DMS153 (cell line): ENCODE results near the gene CSF3R.
"Not testable (repeated sequence)": the region's sequence is repeated elsewhere in the genome, so short reads cannot be mapped to it uniquely, and the experiment has no call there.

ENCODE experiments used
- DNase-seq: peaks from one replicate; lab custom pipeline; 2025; lab: John Stamatoyannopoulos, UW

CSF3R gene

GRCh38 chr1:36513676-36514473, 31.2 kb upstream of the CSF3R start:
- no peak for DNase-seq

DNA sequence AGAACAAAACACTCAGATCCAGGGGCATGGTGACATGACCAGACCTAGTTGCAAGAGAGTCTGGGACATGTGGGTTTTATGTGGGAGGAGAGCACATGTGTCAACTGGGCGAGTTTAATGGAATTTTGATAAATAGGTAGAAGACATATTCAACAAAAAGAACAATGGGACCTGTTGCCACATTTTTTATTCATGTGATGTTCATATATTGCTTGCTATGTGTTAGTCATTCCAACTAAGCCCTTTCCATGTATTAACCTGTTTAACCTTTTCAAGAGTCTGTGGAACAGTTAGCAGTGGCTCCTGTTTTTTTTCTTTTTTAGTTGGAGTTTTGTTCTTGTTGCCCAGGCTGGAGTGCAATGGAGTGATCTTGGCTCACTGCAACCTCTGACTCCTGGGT, 30.1 kb upstream of the CSF3R start:
- DNase-seq = no peak

DNA sequence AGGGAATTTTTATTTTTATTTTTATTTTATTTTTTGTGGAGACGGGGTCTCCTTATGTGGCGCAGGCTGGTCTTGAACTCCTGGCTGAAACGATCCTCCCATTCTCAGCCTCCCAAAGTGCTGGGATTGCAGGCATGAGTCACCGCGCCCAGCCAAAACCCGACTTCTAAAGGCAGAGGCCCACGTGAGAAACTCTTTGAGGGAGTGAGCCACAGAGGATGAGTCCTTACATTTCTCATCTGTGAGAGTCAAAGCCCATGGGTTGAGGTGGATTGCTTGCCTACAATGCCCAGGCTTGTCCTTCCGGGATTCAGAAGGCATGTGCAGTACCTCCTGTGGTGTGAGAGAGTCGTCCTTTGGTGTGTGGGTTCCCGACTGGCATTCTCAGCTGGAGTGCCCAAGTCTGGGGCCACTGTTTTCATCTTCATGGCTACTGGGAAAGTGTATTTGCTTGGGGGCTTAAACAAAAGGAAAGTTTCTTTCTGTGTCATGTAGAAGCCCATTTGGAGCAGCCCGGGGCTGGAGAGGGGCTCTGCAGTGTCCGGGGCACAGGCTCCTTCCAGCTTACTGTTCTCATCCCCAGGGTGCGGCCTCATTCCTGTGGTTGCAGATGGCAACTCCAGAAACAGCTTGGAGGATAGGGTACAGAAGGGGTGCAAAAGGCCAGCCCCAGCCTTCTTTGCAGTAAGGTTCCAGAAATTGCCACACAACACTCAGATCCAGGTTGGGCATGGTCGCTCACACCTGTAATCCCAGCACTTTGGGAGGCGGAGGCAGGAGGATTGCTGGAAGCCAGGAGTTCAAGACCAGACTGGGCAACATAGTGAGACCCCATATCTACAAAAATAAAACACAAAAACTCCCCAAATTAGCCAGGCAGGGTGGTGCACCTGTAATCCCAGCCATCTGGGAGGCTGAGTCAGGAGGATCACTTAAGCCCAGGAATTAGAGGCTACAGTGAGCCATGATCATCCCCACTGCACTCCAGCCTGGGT, 29.4 kb upstream of the CSF3R start:
- no peak for DNase-seq

DNA sequence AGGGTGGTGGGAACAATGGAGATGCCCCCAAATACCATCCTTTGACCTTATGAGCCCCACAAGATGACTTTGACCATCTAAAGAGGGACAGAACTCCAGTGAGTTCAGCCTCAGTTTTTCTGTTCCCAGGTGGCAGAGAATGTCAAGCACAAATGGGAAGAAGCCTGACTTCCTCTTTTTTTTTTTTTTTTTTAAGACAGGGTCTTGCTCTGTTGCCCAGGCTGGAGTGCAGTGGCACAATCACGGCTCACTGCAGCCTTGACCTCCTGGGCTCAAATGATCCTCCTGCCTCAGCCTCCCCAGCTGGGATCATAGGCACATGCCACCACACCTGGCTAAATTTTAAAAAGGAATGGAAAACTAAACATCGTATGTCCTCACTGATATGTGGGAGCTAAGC, 28.5 kb upstream of the CSF3R start:
- not testable (repeated sequence) for DNase-seq

- DNase-seq = no peak
Measured at GRCh38 chr1:36510418-36510817, 27.7 kb upstream of the CSF3R start.

- DNase-seq = no peak
Measured at GRCh38 chr1:36508257-36508656, 25.5 kb upstream of the CSF3R start.

GRCh38 chr1:36506276-36506920, 23.7 kb upstream of the CSF3R start:
- DNase-seq = no peak

DNA sequence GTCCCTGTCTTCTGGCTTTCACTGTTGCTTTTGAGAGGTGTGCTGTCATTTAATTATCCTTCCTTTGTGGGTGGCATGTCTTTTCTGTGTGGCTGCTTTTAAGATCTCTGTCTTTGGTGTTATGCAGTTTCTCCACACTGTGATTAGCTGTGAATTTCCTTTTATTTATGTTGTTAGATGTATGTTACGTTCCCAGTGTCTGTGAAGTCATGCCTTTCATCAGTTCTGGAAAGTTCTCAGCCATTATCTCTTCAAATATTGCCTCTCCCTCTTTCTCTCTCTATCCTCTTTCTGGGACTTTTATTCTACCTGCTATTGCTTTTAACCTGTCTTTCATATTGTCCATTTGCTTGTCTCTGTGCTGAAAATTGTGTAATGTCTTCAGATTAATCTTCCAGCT, 21.0 kb upstream of the CSF3R start:
- DNase-seq = no peak

DNA sequence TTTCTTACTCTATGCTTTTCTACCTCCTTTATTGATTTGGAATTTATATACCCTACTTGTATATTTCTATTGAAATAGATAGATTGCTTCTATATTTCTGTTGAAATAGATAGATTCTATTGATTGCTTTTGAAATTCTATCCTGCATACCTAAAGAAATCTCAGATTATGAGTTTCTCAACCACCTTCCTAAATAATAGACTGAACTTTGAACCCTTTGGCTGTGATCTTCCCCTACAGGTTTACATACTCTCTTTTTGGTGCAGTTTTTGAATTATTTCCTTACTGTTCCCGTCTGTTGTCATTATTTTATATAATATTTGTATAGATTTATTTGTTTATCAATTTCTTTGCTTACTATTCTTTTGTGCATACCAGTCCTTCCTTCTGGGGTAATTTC, 20.4 kb upstream of the CSF3R start:
- DNase-seq = no peak

DNA sequence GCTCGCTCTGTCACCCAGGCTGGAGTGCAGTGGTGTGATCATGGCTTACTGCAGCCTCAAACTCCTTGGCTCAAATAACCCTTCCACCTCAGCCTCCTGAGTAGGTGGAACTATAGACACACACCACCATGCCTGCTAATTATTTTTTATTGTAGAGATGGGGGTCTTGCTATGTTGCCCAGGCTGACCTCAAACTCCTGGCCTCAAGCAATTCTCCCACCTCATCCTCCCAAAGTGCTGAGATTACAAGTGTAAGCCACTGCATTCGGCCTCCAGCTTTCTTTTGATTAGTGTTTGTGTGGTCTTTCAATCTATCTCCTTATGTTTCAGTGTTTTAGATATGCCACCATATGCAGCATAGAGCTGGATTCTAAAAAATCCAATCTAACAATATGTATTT, 19.9 kb upstream of the CSF3R start:
- no peak for DNase-seq

- DNase-seq = not testable (repeated sequence)
Measured at GRCh38 chr1:36501911-36502310, 19.2 kb upstream of the CSF3R start.

GRCh38 chr1:36497207-36497606, 14.5 kb upstream of the CSF3R start:
- no peak for DNase-seq

DNA sequence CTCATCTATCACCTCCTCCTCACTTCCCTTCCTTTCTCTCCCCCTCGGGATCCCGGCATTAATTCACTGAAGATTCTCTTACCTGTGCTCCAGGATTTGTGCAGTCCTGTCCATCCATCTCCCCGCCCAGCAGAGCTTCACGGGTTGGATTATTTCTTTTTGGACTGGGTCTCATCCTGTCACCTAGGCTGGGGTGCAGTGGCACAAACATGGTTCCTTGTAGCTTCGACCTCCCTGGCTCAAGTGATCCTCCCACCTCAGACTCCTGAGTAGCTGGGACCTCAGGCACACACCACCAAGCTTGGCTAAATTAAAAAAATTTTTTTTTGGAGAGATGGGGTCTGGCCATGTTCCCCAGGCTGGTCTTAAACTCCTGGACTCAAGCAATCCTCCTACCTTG, 12.3 kb upstream of the CSF3R start:
- no peak for DNase-seq

DNA sequence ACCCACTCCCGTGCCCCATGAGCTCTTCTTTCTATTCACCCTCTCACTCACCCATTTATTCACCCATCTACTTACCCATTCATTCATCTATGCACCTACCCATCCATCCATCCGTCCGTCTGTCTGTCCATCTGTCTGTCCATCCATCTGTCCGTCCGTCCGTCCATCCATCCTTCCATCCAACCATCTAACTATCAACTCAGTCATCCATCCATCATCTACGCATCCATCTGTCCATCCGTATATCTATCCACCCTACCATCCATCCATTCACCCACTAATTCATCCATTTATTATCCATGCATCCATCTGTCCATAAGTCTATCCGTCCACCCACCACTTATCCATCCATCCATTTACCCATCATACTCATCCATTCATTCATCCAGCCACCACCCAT, 10.8 kb upstream of the CSF3R start:
- DNase-seq = no peak

- DNase-seq = no peak
Measured at GRCh38 chr1:36492491-36492890, 9.8 kb upstream of the CSF3R start.

- DNase-seq = not testable (repeated sequence)
Measured at GRCh38 chr1:36489258-36490051, 6.7 kb upstream of the CSF3R start.

- DNase-seq = no peak
Measured at GRCh38 chr1:36487906-36488305, 5.2 kb upstream of the CSF3R start.

- not testable (repeated sequence) for DNase-seq
Measured at GRCh38 chr1:36487336-36487725, 4.6 kb upstream of the CSF3R start.

DNA sequence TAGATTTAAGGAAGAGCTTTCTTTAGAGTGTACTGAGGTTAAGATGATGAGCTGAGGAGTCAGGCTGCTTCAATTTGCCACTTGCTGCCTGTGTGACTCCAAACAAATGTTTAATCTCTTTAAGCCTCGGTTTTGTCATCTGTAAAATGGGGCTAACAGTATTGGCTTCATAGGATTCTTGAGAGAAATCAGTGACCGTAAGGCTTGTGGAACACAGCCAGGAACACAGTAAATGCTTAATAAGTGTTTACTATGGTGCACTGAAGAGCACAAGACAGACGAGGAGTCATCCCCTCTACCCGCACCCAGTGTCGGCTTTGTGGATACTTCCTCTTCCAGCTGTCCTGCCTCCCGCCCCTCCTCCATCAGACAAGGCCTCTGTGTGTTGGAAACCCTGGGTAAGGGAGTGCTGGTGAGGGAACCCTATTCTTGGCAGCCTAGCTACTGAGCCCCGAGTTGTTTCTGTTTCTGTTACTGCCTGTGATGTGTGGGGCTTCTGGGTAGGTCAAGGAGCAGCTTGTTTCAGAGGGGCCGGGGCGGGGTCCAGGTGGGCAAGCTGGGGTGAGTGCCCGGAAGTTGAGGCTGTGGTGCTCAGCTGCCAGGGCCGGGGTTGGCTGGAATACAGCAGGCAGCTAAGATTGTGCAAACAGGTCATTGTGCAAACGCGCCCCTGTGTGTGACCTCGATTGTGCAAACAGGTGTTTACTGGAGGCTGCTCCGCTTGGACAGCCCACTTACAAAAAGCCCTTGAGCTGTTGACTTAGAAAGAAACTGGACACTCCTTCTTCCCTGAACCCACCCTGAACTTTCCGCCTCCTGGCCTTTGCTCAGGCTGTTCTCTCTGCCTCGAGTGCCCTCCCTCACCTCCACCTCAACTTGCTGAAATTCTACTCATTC, 4.0 kb upstream of the CSF3R start:
- DNase-seq = peak; percentile 82

DNA sequence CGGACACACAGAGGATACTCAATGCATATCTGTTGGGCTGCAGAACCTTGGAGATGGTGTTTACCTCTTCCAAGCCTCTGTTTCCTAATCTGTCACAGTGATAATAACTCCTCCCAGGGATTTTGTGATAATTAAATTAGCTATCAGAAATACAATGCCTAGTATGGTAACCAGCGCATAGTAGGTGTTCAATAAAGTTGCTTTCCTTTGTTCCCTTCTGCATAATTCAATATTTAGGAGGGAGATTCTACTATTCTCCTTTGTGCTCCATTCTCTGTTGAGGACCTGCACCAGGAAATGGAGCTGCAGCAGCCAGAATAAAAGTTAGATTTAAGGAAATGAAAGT, 3.4 kb upstream of the CSF3R start:
- DNase-seq = no peak

GRCh38 chr1:36484099-36484498, 1.4 kb upstream of the CSF3R start:
- no peak for DNase-seq
